ENCODE measurements around the gene ABO. TPM values are rescaled to one million over a fixed set of nuclear protein-coding genes. Genes with fewer than 3 reads are reported as not detected.
"Not testable (repeated sequence)": the region's sequence is repeated elsewhere in the genome, so short reads cannot be mapped to it uniquely, and the experiment has no call there.

ABO gene
- total RNA-seq, 1 donor from 2014 or later: 0.17 TPM

GRCh38 chr9:133208171-133208879 is 66.7 kb downstream of the ABO start:
- DNase-seq (ENCODE audit: low spot score); H3K4me3 Mint-ChIP-seq (ENCODE audit: unreplicated experiment); H3K27ac Mint-ChIP-seq (ENCODE audit: unreplicated experiment); H3K4me1 Mint-ChIP-seq (ENCODE audit: low read depth); H3K9me3 Mint-ChIP-seq (ENCODE audit: low read depth); H3K36me3 Mint-ChIP-seq (ENCODE audit: low read depth): not testable (repeated sequence)
- H3K27me3 Mint-ChIP-seq (ENCODE audit: low read depth): peaks cover 43% of the 10 kb centered on the region

- Mint-ChIP-seq H3K4me3 (ENCODE audit: unreplicated experiment) (no peak overlapping the region), H3K4me1 (ENCODE audit: low read depth) (no peaks in the 10 kb centered on the region), H3K9me3 (ENCODE audit: low read depth) (peaks cover 9% of the 10 kb centered on the region), H3K27ac (ENCODE audit: unreplicated experiment) (no peak overlapping the region), H3K27me3 (ENCODE audit: low read depth) (peaks cover 44% of the 10 kb centered on the region), H3K36me3 (ENCODE audit: low read depth) (no peaks in the 10 kb centered on the region)
- no peak for DNase-seq (ENCODE audit: low spot score)
- TF ChIP-seq, protein P1, sequence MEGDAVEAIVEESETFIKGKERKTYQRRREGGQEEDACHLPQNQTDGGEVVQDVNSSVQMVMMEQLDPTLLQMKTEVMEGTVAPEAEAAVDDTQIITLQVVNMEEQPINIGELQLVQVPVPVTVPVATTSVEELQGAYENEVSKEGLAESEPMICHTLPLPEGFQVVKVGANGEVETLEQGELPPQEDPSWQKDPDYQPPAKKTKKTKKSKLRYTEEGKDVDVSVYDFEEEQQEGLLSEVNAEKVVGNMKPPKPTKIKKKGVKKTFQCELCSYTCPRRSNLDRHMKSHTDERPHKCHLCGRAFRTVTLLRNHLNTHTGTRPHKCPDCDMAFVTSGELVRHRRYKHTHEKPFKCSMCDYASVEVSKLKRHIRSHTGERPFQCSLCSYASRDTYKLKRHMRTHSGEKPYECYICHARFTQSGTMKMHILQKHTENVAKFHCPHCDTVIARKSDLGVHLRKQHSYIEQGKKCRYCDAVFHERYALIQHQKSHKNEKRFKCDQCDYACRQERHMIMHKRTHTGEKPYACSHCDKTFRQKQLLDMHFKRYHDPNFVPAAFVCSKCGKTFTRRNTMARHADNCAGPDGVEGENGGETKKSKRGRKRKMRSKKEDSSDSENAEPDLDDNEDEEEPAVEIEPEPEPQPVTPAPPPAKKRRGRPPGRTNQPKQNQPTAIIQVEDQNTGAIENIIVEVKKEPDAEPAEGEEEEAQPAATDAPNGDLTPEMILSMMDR (IDR thresholded peaks at IDR 0.05): no peak
These were observed 67.3 kb downstream of the ABO start for GRCh38 chr9:133207540-133208170.

DNA sequence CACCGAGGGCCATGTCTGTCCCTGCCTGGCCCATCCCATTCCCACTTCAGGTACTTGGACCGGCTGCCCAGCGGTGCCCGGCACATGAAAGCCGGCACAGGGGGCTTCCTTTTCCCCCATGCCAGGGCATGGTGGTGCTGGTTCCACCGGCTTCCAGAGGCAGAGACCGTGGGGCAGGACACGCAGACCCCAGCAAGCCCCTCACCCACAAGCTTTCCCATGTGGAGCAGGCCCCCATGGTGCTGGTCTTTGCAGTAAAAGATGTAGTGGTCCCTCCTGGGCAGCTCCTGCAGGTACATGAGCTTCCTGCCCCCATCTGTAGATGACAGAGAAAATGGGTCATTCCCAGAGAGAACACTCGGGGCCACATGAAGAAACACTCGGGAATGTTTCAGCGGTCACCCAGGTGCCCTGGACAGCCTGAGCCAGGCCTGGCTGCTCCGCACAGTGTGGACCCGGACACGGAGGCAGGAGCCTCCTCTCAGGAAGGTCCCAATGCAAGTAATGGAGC is 67.9 kb downstream of the ABO start:
- Mint-ChIP-seq H3K4me1 (ENCODE audit: low read depth) (no peaks in the 10 kb centered on the region), H3K4me3 (ENCODE audit: unreplicated experiment) (no peak overlapping the region), H3K36me3 (ENCODE audit: low read depth) (no peaks in the 10 kb centered on the region), H3K27me3 (ENCODE audit: low read depth) (peaks cover 44% of the 10 kb centered on the region), H3K27ac (ENCODE audit: unreplicated experiment) (no peak overlapping the region), H3K9me3 (ENCODE audit: low read depth) (peaks cover 8% of the 10 kb centered on the region)
- no peak for DNase-seq (ENCODE audit: low spot score)
- TF ChIP-seq, protein P1 (IDR thresholded peaks at IDR 0.05): no peak

DNA sequence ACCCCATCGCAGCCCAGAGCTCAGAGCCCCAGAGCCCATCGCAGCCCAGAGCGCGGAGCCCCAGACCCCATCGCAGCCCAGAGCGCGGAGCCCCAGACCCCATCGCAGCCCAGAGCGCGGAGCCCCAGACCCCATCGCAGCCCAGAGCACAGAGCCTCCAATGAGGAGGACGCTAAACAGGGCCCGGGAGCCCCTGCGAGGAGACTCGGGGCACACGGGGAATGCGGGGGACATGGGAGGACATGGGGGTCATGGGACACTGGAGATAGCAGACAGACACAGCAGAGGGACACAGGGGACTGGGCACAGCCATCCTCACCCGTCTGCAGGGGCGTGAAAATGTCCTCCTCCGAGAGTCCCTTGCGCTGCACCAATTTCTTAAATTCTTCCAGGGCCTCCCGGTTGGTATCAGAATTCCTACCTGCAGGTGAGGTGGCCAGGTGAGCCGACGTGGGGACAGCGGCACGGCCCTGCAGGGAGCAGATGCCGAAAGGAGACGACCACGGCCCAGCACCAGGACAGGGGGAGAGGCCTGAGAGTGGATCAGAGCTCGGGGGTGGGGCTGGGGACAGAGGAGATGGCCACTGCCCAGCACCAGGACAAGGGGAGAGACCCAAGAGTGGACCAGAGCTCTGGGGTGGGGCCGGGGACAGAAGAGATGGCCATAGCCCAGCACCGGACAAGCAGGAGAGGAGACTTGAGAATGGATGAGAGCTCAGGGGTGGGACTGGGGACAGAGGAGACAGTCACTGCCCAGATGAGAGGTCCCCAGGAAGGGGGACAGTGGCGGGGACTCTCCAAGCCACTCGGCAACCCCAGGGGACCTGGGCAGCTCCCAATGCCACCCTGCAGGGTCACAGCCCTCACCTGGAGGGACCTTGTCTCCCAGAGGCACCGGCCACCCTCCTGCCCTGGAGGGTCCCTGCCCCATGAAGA is 68.7 kb downstream of the ABO start:
- no peak overlapping the region for H3K27ac Mint-ChIP-seq (ENCODE audit: unreplicated experiment)
- DNase-seq (ENCODE audit: low spot score): no peak
- peaks cover under 1% of the 10 kb centered on the region for H3K9me3 Mint-ChIP-seq (ENCODE audit: low read depth)
- H3K4me1 Mint-ChIP-seq (ENCODE audit: low read depth): no peaks in the 10 kb centered on the region
- TF ChIP-seq, protein P1 (IDR thresholded peaks at IDR 0.05): no peak
- H3K27me3 Mint-ChIP-seq (ENCODE audit: low read depth): peaks cover 42% of the 10 kb centered on the region
- H3K36me3 Mint-ChIP-seq (ENCODE audit: low read depth): no peaks in the 10 kb centered on the region
- H3K4me3 Mint-ChIP-seq (ENCODE audit: unreplicated experiment): no peak overlapping the region

DNA sequence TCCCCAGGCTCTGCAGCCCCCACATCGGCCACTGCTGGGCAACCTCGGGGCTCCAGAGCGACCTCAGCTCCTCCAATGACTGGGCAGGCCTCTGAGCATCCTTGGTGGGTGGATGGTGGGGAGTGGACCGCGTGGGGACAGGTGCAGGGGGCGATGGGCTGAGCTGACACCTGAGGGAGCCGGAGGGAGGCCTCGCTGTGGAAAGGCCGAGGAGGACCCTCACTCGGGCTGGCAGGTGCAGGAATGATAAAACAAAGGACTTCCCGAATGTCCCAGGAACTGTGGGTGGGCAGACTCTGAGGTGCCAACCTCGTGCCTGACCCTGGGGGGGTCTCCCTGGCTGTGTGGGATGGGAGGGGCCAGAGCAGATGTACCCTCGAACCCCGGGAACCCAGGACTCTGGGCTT is 69.5 kb downstream of the ABO start:
- H3K27ac Mint-ChIP-seq (ENCODE audit: unreplicated experiment); H3K4me1 Mint-ChIP-seq (ENCODE audit: low read depth); DNase-seq (ENCODE audit: low spot score); H3K9me3 Mint-ChIP-seq (ENCODE audit: low read depth); H3K4me3 Mint-ChIP-seq (ENCODE audit: unreplicated experiment); H3K36me3 Mint-ChIP-seq (ENCODE audit: low read depth): not testable (repeated sequence)
- peaks cover 42% of the 10 kb centered on the region for H3K27me3 Mint-ChIP-seq (ENCODE audit: low read depth)

Other genes with a start within 250 kb of the ABO start
- gene GTF3C5, start 244.2 kb downstream of the ABO start, total RNA-seq: 36.5 to 46.3 TPM (median 38.5 TPM) in 3 replicates
- 0.87 to 1.5 TPM (median 1.1 TPM) in 3 replicates for gene CEL, start 213.2 kb downstream of the ABO start, total RNA-seq
- gene RALGDS, start 154.0 kb downstream of the ABO start, total RNA-seq: 16.1 to 19.0 TPM (median 17.5 TPM) in 3 replicates
- gene GBGT1, start 111.3 kb downstream of the ABO start, total RNA-seq: 2.1 to 8.1 TPM (median 5.8 TPM) in 3 replicates
- not detected in 3 replicates for gene OBP2B, start 66.0 kb downstream of the ABO start, total RNA-seq
- gene SURF6, start 61.0 kb upstream of the ABO start, total RNA-seq: 14.6 to 16.0 TPM (median 15.1 TPM) in 3 replicates
- gene MED22, start 72.9 kb upstream of the ABO start, total RNA-seq: 24.6 to 27.8 TPM (median 26.0 TPM) in 3 replicates
- gene RPL7A, start 73.0 kb upstream of the ABO start, total RNA-seq: 1,095 to 1,183 TPM (median 1,126 TPM) in 3 replicates
- 27.2 to 31.3 TPM (median 31.0 TPM) in 3 replicates for gene SURF1, start 81.3 kb upstream of the ABO start, total RNA-seq
- gene SURF2, start 81.3 kb upstream of the ABO start, total RNA-seq: 12.5 to 13.3 TPM (median 13.2 TPM) in 3 replicates
- gene SURF4, start 100.9 kb upstream of the ABO start, total RNA-seq: 242 to 285 TPM (median 243 TPM) in 3 replicates
- 1.2 to 1.9 TPM (median 1.8 TPM) in 3 replicates for gene STKLD1, start 101.2 kb upstream of the ABO start, total RNA-seq
- gene REXO4, start 142.8 kb upstream of the ABO start, total RNA-seq: 15.0 to 19.3 TPM (median 16.8 TPM) in 3 replicates
- gene ADAMTS13, start 147.2 kb upstream of the ABO start, total RNA-seq: 5.5 to 9.5 TPM (median 5.7 TPM) in 3 replicates
- gene CACFD1, start 184.8 kb upstream of the ABO start, total RNA-seq: 14.4 to 22.3 TPM (median 18.8 TPM) in 3 replicates
- 5.4 to 13.7 TPM (median 13.2 TPM) in 3 replicates for gene SLC2A6, start 203.9 kb upstream of the ABO start, total RNA-seq
- not detected in 3 replicates for gene MYMK, start 249.8 kb upstream of the ABO start, total RNA-seq

Measured in chondrocyte (in vitro differentiated cells).